HL-60 (cell line): Measurements from ENCODE around the gene RSPO4.

Source experiments
- DNase-seq, 2 experiments: peaks; one replicate each; pipeline ENCODE4 v3.0.0-alpha.2; 2010 to 2020; ENCODE audit warnings: low read depth in 1 of 2, low spot score in 1 of 2
- H3K27ac ChIP-seq: fragments of 250-450 bp; sonication (Bioruptor Pico); replicated peaks from 2 replicates; pipeline ENCODE4 v1.5.1; 2020; ENCODE audit warnings: mild to moderate bottlenecking, moderate library complexity
- H3K27me3 ChIP-seq: fragments of 250-450 bp; sonication (Bioruptor Pico); 2 replicates; pipeline ENCODE4 v1.5.1; 2021; ENCODE audit warnings: mild to moderate bottlenecking, moderate library complexity; ENCODE audit not compliant: insufficient read depth, poor library complexity, severe bottlenecking
- H3K4me3 ChIP-seq: replicated peaks from 2 replicates; pipeline ENCODE4 v1.5.1; 2011; ENCODE audit warnings: mild to moderate bottlenecking, control low read depth, low read length; ENCODE audit not compliant: insufficient read depth
- GABPA ChIP-seq: IDR thresholded peaks from 2 replicates; pipeline ENCODE4 v1.6.1; 2012; ENCODE audit warnings: low read depth
- POLR2AphosphoS5 ChIP-seq: IDR thresholded peaks from 2 replicates; pipeline ENCODE4 v1.6.1; 2012; ENCODE audit warnings: low read depth
- SPI1 ChIP-seq: IDR thresholded peaks from 2 replicates; pipeline ENCODE4 v1.6.1; 2012; ENCODE audit warnings: low read depth, mild to moderate bottlenecking, borderline replicate concordance
- TF ChIP-seq, protein P1 (sequence below): IDR thresholded peaks from one replicate; pipeline ENCODE4 v1.5.1; 2011; ENCODE audit warnings: low read length, control low read depth, inconsistent platforms; ENCODE audit not compliant: insufficient read depth
- TF ChIP-seq, protein P2 (sequence below): IDR thresholded peaks from 2 replicates; pipeline ENCODE4 v1.6.1; 2012; ENCODE audit warnings: low read depth; ENCODE audit not compliant: insufficient replicate concordance

The RSPO4 gene

DNA sequence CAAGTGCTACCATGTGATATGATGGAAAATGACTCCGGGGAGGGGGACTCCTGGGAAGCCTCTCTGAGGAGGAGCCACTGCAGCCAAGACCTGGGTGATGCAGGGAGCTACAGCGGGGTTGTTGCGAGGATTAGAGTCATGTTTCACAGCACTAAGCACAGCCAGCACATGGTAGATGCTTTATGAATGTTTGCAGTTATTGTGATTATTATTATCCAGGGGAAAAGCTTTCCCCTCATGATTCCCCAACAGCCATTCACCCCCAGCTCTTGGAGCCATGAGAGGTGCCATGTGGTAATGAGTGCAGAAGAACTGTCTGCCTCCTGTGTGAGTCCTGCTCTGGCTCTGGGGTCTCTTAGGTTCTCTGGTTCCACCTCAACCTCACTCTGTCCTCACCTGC is 39.9 kb downstream of the RSPO4 start:
- DNase-seq, result no peak
- Histone ChIP-seq H3K27ac (no peak overlapping the region), H3K4me3 (no peak overlapping the region), H3K27me3 (no peaks in the 10 kb centered on the region)
- no peak for TF ChIP-seq POLR2AphosphoS5
- TF ChIP-seq, protein P1, sequence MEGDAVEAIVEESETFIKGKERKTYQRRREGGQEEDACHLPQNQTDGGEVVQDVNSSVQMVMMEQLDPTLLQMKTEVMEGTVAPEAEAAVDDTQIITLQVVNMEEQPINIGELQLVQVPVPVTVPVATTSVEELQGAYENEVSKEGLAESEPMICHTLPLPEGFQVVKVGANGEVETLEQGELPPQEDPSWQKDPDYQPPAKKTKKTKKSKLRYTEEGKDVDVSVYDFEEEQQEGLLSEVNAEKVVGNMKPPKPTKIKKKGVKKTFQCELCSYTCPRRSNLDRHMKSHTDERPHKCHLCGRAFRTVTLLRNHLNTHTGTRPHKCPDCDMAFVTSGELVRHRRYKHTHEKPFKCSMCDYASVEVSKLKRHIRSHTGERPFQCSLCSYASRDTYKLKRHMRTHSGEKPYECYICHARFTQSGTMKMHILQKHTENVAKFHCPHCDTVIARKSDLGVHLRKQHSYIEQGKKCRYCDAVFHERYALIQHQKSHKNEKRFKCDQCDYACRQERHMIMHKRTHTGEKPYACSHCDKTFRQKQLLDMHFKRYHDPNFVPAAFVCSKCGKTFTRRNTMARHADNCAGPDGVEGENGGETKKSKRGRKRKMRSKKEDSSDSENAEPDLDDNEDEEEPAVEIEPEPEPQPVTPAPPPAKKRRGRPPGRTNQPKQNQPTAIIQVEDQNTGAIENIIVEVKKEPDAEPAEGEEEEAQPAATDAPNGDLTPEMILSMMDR, result no peak
- TF ChIP-seq GABPA, result no peak
- TF ChIP-seq, protein P2, sequence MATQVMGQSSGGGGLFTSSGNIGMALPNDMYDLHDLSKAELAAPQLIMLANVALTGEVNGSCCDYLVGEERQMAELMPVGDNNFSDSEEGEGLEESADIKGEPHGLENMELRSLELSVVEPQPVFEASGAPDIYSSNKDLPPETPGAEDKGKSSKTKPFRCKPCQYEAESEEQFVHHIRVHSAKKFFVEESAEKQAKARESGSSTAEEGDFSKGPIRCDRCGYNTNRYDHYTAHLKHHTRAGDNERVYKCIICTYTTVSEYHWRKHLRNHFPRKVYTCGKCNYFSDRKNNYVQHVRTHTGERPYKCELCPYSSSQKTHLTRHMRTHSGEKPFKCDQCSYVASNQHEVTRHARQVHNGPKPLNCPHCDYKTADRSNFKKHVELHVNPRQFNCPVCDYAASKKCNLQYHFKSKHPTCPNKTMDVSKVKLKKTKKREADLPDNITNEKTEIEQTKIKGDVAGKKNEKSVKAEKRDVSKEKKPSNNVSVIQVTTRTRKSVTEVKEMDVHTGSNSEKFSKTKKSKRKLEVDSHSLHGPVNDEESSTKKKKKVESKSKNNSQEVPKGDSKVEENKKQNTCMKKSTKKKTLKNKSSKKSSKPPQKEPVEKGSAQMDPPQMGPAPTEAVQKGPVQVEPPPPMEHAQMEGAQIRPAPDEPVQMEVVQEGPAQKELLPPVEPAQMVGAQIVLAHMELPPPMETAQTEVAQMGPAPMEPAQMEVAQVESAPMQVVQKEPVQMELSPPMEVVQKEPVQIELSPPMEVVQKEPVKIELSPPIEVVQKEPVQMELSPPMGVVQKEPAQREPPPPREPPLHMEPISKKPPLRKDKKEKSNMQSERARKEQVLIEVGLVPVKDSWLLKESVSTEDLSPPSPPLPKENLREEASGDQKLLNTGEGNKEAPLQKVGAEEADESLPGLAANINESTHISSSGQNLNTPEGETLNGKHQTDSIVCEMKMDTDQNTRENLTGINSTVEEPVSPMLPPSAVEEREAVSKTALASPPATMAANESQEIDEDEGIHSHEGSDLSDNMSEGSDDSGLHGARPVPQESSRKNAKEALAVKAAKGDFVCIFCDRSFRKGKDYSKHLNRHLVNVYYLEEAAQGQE, result no peak
- no peak for TF ChIP-seq SPI1

DNA sequence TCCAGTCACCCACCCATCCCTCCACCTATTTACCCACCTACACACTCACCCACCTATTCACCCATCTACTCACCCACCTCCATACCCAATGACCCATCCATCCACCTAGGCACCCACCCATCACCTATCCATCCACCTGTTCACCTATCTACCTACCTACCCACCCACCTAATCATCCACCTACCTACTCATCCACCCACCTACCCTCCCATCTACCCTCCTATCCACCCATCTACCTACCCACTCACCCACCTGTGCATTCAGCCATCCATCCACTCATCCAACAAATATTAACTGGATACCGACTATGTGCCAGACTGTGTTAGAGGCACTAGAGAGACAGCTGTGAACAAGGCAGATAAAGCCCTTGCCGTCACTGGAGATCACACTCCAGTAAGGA is 40.3 kb downstream of the RSPO4 start:
- no peak overlapping the region for H3K27ac ChIP-seq
- no peaks in the 10 kb centered on the region for H3K27me3 ChIP-seq
- H3K4me3 ChIP-seq, result no peak overlapping the region
- DNase-seq, result no peak
- TF ChIP-seq GABPA, result no peak
- no peak for TF ChIP-seq POLR2AphosphoS5
- TF ChIP-seq SPI1, result no peak
- TF ChIP-seq, protein P1, result no peak
- TF ChIP-seq, protein P2, result no peak

DNA sequence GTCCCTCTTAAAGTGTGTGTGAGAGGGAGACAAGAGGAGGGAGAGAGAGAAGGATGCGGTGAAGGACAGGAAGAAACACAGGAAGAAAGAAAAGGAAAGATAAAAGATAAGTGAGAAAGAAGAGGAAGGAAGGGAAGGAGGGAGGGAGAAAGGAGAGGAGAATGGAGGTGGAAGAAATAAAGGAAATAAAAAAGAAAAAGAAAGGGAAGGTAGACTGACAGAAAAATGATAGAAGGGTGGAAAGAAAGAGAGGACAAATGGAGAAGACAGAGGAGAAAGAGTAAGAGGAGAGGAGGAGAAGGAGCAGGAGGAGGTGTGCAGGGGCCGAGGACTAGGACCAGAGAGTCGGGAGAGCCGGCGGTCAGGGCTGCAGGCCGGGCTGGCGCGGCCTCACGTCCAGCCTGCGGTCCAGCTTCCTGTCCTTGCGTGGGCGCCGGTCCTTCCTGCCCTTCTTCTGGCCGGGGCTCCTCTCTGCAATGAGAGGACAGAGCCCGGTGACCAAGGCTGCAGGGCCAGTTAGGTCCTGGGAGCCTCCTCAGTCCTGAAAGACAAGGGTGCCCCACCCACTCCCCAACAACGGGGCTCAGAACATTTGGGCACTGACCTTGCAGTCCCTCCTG is 42.0 kb downstream of the RSPO4 start:
- Histone ChIP-seq H3K4me3 (no peak overlapping the region), H3K27me3 (no peaks in the 10 kb centered on the region), H3K27ac (no peak overlapping the region)
- TF ChIP-seq SPI1 (no peak), GABPA (no peak), POLR2AphosphoS5 (no peak)
- TF ChIP-seq, protein P1, result no peak
- TF ChIP-seq, protein P2, result no peak
- DNase-seq, result no peak
